ENCODE results near the gene C10orf105.

C10orf105 gene

GRCh38 chr10:71666639-71667386, 52.8 kb downstream of the C10orf105 start:
- DNase-seq, result no peak

GRCh38 chr10:71665456-71665855, 54.1 kb downstream of the C10orf105 start:
- no peak for DNase-seq

DNA sequence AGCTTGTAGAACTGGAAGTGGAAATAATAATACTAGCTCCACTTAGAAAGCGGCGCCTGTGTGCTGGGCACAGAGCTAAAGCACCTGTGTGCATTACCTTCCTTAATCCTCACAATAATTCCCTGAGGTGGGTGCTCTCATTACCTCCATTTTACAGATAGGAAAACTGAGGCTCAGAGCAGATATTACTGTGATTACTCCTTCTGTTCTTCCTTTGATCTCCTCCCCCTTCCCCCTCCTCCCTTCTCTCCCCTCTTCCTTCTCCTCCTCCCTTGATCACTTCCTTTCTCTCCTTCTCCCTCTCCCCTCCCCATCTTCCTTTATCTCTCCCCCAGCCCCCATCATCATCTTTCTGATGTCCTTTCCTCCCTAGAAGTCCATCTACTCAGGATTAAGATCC, 55.0 kb downstream of the C10orf105 start:
- DNase-seq, result no peak

- no peak for DNase-seq
These were observed 56.3 kb downstream of the C10orf105 start for GRCh38 chr10:71663311-71663710.

- DNase-seq, result no peak
These were observed 57.7 kb downstream of the C10orf105 start for GRCh38 chr10:71661779-71662336.

All from stimulated activated CD4-positive, alpha-beta T cell treated with anti-CD3 and anti-CD28 coated beads, Interleukin-1b, Interleukin-23, amount 100 ng/mL, for 48 hours (primary cell).